ELF-1 (cell line): ENCODE results near the gene DGKB.
A peak's percentile ranks its signal among the peaks of the same experiment; 100 is the strongest.

ENCODE experiments used
- DNase-seq: peaks from one replicate; pipeline ENCODE4 v3.0.0-alpha.2; 2016; ENCODE audit warnings: low read depth, low spot score

DGKB gene

GRCh38 chr7:14902589-14903067 lies at the start of gene DGKB:
TSS of gene DGKB (minus strand) at chr7:14902751.
- DNase-seq: peak; percentile 10

DNA sequence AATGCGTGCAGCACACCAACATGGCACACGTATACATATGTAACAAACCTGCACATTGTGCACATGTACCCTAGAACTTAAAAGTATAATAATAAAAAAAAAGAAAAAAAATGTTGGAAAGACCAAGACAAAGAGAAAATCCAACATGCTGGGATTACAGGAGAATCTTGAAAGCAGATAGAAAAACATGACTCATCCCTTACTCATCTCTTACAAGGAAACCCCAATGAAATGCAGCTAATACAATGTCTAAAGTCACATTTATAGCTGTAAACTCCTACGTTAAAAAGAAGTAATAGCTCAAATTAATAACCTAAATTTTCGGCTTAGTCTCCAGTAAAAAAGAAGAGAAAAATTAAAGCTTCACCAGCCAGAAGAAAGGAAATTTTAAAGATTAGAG lies 47.5 kb upstream of the DGKB start:
- no peak for DNase-seq

DNA sequence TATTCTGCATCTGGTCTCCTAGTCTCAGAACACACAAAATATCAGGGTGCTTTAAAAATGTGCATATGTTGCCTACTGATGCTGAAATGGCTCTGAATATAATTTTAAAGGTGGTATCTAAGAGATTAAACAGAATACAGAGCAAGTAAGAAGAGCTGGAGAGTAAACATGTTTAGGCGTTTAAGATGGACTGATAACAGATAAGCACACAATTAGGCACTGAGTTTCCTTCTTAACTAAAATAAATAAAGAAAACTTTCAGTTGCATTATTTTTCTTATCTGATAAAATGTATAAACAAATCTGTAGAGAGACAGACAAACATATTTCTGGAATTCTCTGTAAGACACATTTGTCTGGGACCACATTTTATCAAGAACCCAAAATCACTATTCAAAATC lies 35.6 kb upstream of the DGKB start:
- no peak for DNase-seq

DNA sequence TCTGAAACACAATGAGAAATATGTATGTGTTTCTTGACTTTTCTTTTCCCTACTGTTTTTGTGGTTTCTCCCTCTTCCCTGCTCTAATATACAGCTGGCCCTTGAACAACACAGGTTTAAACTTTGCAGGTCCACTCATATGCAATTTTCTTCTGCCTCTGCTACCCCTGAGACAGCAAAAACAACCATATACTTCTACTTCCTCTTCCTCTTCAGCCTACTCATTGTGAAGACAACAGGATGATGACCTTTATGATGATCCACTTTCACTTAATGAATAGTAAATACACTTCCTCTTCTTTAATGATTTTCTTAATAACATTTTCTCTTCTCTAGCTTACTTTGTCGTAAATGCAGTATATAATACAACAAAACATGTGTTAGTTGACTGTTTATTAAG lies 35.0 kb upstream of the DGKB start:
- no peak for DNase-seq

DNA sequence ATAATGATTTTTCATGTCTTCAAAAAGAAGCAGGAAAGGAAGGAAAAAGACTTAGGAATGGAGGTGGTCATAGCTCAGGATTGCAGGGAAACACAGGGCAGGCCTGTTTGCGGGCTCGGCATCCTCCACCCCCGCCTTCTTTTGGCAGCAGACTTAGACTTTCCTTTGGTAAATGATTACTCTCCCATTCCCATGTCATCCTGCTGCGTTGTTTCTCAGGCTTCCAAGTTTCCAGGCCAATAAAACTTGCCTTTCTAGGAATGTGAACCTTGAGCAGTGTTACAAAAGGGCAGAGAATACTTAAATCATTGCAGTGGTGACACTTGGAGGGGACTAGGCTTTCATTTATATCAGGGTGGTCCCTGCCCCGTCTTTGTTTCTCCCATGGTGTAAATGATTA lies 34.0 kb upstream of the DGKB start:
- peak; percentile 3 for DNase-seq

- no peak for DNase-seq
Measured at GRCh38 chr7:14934839-14935238, 32.3 kb upstream of the DGKB start.

DNA sequence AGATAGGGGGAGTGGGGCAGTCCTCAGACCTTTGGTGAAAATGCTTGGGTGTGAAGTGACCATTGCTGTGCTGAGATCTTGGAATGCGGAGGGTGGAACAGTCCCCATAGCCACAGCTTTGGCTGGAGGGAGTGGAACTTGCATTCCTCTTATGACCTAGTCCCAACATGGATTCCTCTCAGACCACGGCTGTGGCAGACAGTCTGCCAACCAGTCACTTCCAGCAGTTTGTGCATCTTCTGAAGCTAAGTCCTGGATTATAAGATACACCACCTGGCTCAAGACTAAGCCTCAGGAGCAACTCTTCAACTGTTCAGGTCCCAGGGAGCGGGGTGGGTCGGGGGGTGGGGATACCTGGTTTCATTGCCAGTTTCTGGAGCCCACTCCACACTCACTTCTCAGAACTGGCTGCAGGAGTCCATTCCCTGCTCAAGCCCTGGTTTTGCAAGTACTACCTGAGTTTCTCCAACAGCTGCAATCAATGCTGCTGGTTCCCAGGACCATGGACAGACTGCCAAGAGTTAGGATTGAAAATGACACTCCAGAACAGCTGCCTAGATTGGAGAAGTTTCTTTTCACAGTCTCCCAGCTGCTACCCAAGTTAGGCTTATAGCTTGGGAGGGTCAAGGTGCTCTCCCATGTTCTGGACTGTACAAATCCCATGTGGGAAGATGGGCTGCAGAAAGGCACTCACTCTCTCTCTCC lies 29.1 kb upstream of the DGKB start:
- no peak for DNase-seq

GRCh38 chr7:14924398-14924797 lies 21.8 kb upstream of the DGKB start:
- no peak for DNase-seq

DNA sequence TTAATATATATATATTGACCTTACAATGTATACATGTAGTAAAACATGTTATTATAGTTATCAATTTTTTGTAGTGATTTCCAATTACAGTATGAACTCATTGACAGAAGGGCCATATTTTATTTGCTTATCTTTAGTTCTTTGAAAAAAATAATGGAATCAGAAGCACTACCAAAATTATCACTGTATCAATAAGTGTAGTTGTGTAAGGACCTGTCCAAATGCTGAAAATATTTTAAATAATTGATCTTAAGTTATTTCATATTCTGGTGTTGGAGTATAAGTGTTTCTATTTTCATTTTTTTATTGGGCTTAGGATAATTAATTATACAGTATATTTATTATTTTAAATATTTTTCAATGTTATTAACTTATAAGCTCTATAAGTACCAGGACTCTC lies 8.5 kb upstream of the DGKB start:
- no peak for DNase-seq

- DNase-seq: no peak
Measured at GRCh38 chr7:14908697-14909096, 6.1 kb upstream of the DGKB start.

DNA sequence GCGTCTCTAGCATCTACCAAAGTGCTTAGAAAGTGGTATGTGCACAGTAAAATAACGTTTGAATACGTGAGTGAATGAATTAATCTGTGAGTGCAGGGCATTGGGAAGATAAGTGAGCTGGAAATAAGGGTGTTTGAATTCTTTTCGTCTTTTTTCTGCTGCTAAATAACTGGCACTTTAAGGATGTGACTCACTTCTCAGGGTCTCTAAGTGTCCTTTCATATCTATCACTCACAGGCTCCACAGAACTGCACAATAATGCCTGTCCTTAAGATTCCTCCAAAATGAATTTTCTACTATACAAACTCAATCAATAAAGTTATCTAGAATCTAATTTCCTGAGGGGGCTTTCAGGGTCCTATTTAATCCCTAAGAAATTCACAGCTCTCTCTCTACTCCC lies 3.2 kb upstream of the DGKB start:
- no peak for DNase-seq

GRCh38 chr7:14900051-14900450 lies 2.5 kb downstream of the DGKB start:
- DNase-seq: no peak

- no peak for DNase-seq
Measured at GRCh38 chr7:14899030-14899429, 3.5 kb downstream of the DGKB start.

- no peak for DNase-seq
Measured at GRCh38 chr7:14896461-14896860, 6.1 kb downstream of the DGKB start.

DNA sequence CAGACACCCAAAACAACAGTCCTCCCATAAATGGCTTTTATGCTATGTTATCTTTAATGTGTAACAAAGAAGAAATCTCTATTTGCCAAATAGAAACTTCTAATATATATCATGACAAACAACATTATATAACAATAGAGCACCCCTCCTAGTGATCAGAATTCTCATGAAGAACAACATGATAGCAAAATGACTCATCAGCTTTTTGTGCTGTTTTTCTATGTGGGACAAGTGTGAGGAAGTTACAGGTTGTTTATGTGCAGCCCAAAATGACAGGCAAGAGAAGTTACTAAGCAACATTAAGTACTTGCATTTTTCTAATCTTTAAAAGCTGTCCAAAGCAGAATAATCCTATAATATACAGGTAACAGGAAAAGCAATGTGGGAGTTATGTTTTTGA lies 7.7 kb downstream of the DGKB start:
- DNase-seq: no peak

DNA sequence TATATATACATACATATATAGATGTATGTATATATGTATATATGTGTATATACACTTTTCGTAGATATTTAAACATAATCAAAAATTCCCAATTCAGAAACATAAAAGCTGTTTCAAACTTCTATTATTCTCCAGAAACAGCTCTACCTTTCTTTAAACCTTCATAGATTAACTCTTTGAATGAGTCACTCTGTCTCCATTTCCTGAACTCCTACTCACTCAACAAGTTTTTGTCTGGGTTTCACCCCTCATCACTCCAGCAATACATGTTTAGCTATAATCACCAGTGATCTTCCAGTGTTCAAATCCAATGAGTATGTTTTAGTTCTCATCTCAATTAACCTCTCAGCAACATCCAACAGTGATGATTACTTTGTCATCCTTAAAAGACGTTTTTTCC lies 9.6 kb downstream of the DGKB start:
- no peak for DNase-seq

GRCh38 chr7:14891289-14891688 lies 11.3 kb downstream of the DGKB start:
- no peak for DNase-seq

GRCh38 chr7:14888962-14889361 lies 13.6 kb downstream of the DGKB start:
- no peak for DNase-seq

GRCh38 chr7:14886533-14886932 lies 16.0 kb downstream of the DGKB start:
- no peak for DNase-seq

- DNase-seq: peak; percentile 1
Measured at GRCh38 chr7:14875941-14876587, 26.5 kb downstream of the DGKB start.

DNA sequence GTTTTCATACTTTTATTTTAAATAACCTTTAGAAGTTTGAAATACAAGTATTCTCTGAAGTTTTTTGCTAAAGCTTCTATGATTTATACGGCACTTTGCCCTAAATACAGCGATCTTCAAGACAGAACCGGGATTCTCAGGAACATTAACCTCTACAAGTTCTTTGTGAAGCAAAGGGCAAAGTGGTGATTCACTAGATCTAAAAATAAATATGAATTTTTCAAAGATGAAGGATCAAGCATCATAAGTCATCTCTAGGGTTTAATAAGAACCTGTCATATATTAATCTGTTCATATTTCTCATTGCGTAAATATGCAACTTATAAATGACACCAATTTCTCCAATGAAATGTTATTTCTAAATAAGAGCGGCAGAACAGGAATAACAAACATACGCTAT lies 30.7 kb downstream of the DGKB start:
- DNase-seq: no peak

GRCh38 chr7:14870394-14870793 lies 32.2 kb downstream of the DGKB start:
- no peak for DNase-seq

DNA sequence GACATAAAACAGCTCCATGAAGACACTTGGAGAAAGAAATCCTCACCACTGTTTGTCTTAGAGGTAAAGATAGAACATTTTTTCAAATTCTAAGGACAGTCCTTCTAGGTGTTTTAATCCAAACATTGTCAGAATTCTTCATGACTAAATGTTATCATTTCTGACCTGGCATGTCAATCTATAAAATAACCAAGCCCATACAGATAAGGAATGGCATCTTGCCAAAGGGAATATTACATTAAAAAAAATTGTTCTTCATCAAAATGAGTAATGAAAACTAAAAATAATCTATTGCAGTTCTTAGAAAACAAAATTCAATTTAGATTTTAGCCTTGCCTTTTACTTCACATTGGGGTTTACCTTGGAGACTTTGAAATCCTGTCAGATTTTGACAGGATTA lies 33.6 kb downstream of the DGKB start:
- no peak for DNase-seq

DNA sequence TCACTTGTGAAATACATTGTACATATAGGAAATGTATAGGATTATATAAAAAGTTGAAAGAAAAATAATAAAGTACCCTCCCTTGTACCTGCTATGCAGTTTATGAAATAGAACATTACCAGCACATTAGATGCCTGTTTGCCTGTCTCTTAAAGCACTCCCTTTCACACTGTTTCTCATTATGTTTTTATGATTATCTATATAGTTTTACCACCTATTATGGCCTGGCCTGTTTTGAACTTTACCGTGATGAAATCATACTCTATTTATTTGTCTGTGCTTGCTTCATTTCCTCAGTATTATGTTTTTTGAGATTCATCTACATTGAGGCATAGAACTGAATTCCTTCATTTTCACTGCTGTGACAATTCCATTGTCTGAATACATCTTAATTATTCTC lies 41.1 kb downstream of the DGKB start:
- no peak for DNase-seq
